ENCODE results near the gene LRRC2.

Gene LRRC2

DNA sequence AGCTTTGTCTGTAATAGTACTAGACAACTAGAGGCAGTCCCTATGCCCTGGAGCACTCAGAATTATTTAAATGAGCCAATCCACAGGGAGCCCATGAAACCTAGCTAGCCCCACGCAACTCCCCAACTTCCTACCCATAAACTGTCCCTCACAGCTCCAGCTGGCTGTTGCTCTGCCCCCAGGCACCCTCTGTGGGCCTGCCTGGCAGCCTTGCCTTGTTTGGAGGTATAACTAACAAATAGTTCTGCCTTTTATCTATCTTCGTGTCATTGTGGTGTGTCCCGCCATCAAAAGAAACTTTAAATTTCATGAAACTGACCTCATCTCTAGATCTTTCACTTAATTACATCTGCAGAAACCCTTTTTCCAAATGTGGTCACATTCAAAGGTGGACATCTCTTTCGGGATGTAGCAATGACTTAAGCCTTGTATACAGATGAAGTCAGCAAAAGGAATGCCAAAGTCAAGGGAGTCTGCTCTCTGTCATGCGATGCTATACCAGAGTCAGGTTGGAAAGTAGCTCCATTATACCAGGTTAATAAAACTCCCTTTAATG, 70.1 kb downstream of the LRRC2 start:
- TF ChIP-seq, protein P1, sequence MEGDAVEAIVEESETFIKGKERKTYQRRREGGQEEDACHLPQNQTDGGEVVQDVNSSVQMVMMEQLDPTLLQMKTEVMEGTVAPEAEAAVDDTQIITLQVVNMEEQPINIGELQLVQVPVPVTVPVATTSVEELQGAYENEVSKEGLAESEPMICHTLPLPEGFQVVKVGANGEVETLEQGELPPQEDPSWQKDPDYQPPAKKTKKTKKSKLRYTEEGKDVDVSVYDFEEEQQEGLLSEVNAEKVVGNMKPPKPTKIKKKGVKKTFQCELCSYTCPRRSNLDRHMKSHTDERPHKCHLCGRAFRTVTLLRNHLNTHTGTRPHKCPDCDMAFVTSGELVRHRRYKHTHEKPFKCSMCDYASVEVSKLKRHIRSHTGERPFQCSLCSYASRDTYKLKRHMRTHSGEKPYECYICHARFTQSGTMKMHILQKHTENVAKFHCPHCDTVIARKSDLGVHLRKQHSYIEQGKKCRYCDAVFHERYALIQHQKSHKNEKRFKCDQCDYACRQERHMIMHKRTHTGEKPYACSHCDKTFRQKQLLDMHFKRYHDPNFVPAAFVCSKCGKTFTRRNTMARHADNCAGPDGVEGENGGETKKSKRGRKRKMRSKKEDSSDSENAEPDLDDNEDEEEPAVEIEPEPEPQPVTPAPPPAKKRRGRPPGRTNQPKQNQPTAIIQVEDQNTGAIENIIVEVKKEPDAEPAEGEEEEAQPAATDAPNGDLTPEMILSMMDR (IDR thresholded peaks at IDR 0.05) = no peak

GRCh38 chr3:46492890-46493547, 73.1 kb downstream of the LRRC2 start:
- TF ChIP-seq, protein P1 (IDR thresholded peaks at IDR 0.05) = no peak

DNA sequence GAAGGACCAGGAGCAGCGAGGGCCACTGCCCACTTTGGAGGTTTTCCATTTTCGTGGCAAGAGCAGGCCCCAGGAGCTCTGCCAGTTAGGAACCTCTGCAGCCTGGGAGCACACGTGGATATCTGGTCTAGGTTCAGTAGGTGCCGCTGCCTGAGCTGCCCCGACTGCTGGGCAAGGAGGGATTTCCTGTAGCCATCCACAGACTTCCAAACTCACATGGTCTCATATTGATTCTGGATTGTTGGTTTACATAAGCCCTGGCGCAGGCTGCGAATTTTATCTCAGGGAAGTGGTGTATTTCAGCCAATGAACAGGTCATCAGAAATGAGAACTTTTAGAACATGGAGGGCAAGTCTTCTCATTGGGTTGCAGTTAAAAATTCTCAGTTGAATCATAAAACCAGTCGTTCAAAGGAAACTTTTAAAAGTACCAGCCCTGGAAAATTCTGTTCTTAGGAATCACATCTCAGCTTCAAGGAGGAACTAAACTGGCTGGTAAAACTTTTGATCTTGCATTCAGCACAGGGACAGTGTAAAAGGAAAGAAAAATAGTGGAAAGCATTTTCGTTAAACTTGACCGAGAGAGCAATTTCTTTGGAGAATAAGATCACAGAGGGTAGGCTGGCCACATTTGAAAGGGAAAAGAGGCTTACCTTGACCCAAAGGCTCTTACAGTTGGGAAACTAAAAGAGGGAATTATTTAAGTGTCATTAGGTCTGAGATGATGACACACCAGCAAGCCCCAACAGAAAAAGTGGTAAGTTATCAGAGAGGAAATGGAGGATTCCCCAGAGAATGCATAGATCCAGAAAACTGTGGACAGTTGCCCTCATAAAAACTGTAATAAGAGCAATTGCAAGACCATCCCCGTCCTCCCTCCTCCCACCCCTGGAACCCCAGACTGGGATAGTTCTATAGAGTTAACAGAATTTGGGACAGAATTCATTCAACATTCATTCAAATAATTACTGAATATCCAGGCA, 74.7 kb downstream of the LRRC2 start:
- TF ChIP-seq, protein P1 (IDR thresholded peaks at IDR 0.05) = no peak

- TF ChIP-seq, protein P1 (IDR thresholded peaks at IDR 0.05) = no peak
Observed at GRCh38 chr3:46490338-46491084, 75.6 kb downstream of the LRRC2 start.

DNA sequence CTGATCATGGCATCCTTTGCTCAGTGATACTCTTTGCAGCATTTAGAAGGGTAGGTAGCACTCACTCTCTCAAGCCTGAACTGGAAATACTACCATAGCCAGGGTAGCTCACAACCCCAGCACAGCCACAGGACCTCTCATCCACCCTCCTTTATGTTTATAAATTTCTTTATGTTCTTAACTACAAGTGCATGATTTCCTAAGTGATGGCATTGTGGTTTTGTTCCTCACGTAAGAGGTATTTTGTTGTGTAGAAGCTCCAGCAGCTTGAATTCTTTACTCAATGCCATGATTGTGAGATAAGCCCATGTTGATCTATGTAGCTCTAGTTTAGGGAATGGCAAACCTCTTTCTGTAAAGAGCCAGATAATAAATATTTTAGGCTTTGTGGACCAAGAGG, 76.2 kb downstream of the LRRC2 start:
- TF ChIP-seq, protein P1 (IDR thresholded peaks at IDR 0.05) = no peak

DNA sequence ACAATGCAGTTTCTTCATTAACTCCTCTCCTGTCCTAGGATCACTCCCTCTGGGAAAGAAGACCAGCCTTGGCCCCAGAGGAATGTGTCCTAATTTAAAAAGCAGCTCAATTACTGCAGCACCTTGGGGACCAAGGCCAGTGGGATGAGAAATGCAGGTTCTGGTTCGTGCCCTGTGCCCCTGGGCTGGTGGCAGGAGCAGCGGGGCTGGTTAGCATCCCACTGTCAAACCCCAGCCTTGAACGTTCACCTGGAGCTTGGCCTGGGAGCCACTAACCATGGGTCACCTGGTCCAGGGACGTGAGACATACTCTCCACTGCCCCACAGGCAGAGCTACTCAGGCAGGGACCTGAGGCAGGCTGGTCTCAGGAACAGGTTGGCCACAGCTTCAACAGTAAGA, 76.7 kb downstream of the LRRC2 start:
- TF ChIP-seq, protein P1 (IDR thresholded peaks at IDR 0.05) = no peak

DNA sequence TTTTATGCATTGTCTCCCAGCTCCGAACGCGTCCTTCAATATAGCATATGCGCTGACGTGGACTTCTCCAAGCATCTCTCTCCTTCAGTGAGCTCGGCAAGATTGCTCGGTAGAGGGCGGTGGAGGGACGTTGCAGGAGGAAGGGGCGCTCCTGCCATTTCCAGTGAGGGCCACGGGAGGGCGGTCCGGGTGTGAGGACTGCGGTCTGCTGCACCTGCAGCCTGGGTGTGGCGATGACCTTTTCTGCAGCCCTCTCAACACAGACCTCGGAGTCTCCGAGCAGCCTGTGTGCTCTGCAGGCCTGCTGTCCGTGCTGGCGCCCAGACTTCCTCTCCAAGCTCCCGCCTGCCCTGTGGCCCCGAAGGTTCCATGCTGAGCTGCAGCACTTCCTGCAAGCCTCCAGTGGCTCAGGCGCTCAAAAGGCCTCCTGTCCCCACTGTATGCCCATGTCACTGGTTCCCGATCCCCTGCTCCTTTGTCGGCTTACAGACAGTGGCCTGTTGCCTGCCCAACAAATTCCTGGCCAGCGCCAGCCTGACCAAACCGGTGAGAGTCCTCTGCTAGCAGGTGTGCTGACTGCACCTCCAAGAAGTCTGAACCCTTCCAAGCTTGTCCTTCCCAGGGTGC, 77.3 kb downstream of the LRRC2 start:
- TF ChIP-seq, protein P1 (IDR thresholded peaks at IDR 0.05) = peak; percentile 100

Measured in LNCAP (cell line).